WERI-Rb-1 (cell line): Measurements from ENCODE around the gene FOLR1.

ENCODE experiments used
- DNase-seq: peaks from one replicate; pipeline ENCODE4 v3.0.0-alpha.2; 2020
- H3K27ac ChIP-seq: fragments of 250-450 bp; sonication (Bioruptor Pico); 2 replicates; pipeline ENCODE4 v1.5.1; 2020; ENCODE audit warnings: mild to moderate bottlenecking, moderate library complexity
- H3K27me3 ChIP-seq: fragments of 250-450 bp; sonication (Bioruptor Pico); 2 replicates; pipeline ENCODE4 v1.5.1; 2021; ENCODE audit warnings: mild to moderate bottlenecking, low read depth, moderate library complexity; ENCODE audit not compliant: insufficient read depth, severe bottlenecking
- H3K36me3 ChIP-seq: fragments of 250-450 bp; sonication (Bioruptor Pico); 2 replicates; pipeline ENCODE4 v1.5.1; 2020; ENCODE audit warnings: mild to moderate bottlenecking, moderate library complexity
- H3K4me3 ChIP-seq: 2 replicates; pipeline ENCODE4 v1.5.1; 2011; ENCODE audit warnings: low read depth, mild to moderate bottlenecking, control low read depth, low read length
- H3K9me3 ChIP-seq: fragments of 250-450 bp; sonication (Bioruptor Pico); 2 replicates; pipeline ENCODE4 v1.5.1; 2021; ENCODE audit warnings: mild to moderate bottlenecking, moderate library complexity; ENCODE audit not compliant: severe bottlenecking
- TF ChIP-seq, protein P1 (sequence below): IDR thresholded peaks from 2 replicates; pipeline ENCODE4 v1.5.1; 2011; ENCODE audit warnings: low read depth, mild to moderate bottlenecking, control low read depth, inconsistent platforms, low read length

Gene FOLR1

DNA sequence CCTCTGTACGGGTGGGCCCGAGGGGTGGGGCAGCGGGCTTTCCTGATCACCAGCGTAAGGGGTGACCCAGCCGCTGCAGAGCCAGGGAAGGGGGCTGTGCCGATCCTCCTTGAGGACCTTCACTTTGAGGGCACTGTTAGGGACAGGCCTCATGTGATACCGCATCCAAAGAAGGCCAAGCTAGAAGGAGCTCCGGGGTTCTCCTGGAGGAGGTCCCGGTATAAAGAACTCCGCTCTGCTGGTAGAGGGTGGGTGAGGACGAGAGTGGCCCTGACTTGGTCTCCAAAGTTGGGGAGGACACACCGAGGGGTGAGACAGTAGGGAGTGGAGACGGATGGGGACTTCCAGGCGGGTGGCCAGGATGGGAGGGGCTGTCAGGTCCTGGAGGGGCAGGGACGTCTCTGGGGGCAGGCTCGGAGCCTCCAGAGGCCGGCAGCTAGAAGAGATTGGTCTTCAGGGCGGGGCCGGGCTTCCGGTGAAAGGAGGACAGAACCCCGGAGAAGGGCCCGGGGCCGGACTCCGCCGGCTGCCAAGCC, 47.4 kb downstream of the FOLR1 start:
- Histone ChIP-seq H3K4me3 (no peak overlapping the region), H3K9me3 (peaks cover 2% of the 10 kb centered on the region), H3K27me3 (no peaks in the 10 kb centered on the region), H3K27ac (no peak overlapping the region), H3K36me3 (peaks cover 46% of the 10 kb centered on the region)
- DNase-seq, result no peak
- TF ChIP-seq, protein P1, sequence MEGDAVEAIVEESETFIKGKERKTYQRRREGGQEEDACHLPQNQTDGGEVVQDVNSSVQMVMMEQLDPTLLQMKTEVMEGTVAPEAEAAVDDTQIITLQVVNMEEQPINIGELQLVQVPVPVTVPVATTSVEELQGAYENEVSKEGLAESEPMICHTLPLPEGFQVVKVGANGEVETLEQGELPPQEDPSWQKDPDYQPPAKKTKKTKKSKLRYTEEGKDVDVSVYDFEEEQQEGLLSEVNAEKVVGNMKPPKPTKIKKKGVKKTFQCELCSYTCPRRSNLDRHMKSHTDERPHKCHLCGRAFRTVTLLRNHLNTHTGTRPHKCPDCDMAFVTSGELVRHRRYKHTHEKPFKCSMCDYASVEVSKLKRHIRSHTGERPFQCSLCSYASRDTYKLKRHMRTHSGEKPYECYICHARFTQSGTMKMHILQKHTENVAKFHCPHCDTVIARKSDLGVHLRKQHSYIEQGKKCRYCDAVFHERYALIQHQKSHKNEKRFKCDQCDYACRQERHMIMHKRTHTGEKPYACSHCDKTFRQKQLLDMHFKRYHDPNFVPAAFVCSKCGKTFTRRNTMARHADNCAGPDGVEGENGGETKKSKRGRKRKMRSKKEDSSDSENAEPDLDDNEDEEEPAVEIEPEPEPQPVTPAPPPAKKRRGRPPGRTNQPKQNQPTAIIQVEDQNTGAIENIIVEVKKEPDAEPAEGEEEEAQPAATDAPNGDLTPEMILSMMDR, result no peak

DNA sequence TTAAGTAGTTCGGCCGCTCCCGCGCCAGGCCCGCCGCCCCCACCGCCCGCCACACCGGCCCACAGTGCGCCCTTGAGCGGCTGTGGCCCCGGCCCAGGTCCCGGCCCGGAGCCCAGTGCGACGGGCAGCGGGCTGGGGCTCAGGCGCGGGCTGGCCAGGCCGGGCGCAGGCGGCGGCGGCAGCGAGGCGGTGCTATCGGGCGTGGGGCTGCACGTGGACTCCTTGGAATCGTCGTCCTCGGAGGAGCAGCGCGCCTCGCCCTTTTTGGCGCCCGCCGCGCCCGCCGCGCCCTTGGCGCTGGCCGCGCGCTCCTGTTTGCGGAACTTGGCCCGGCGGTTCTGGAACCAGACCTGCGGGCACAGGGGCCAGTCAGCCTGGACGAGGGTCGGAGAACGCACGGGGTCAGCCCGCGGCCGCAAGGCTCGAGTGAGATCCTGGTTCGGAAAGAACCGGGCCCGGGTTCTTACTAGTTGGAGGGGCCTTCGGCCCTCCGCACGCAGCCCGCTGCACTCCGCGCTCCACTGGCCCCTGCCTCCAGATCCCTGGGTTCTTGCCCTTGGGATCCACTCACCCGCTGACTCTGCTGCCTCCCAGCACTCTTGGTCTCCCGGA, 48.0 kb downstream of the FOLR1 start:
- H3K27ac ChIP-seq, result no peak overlapping the region
- H3K4me3 ChIP-seq, result no peak overlapping the region
- DNase-seq, result no peak
- H3K27me3 ChIP-seq, result no peaks in the 10 kb centered on the region
- H3K9me3 ChIP-seq, result peaks cover 2% of the 10 kb centered on the region
- TF ChIP-seq, protein P1, result no peak
- H3K36me3 ChIP-seq, result peaks cover 41% of the 10 kb centered on the region

DNA sequence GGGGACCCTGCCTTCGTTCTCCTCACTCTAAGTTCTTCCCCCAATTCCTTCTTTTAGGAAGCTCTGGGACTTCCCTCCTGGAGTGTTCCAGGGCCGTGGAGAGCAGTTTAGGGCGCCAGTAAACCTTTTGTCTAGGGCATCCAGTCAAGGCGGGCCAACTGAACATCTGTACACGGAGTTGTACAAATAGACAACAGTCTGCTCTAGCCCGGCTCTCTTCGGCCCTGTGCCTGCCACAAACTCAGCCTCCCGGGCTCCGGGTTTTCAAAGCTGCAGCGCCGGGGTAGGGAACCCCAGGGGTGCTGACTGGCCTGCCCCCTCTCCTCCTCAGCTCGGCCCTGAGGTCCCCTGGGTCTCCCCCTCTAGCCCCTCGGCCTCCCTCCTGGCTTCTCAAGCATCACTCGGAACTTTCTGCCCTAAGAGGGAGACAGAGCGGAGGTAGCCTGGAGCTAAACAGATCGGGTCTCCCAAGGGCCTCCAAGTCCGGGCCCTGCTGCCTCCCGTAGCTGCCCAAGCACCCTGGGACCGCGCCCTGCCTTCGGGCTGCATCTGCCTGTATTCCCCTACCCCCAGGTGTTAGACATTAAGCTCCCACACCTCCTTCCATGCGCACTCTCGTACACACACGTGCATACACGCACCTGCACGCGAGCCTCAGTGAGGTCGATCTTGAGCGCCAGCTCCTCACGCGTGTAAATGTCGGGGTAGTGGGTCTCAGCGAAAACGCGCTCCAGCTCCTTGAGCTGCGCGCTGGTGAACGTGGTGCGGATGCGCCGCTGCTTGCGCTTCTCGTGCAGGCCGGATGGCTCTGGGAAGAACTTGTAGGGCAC, 48.7 kb downstream of the FOLR1 start:
- H3K9me3 ChIP-seq, result peaks cover 2% of the 10 kb centered on the region
- TF ChIP-seq, protein P1, result no peak
- peaks cover 34% of the 10 kb centered on the region for H3K36me3 ChIP-seq
- H3K27ac ChIP-seq, result no peak overlapping the region
- H3K4me3 ChIP-seq, result no peak overlapping the region
- no peak for DNase-seq
- no peaks in the 10 kb centered on the region for H3K27me3 ChIP-seq

DNA sequence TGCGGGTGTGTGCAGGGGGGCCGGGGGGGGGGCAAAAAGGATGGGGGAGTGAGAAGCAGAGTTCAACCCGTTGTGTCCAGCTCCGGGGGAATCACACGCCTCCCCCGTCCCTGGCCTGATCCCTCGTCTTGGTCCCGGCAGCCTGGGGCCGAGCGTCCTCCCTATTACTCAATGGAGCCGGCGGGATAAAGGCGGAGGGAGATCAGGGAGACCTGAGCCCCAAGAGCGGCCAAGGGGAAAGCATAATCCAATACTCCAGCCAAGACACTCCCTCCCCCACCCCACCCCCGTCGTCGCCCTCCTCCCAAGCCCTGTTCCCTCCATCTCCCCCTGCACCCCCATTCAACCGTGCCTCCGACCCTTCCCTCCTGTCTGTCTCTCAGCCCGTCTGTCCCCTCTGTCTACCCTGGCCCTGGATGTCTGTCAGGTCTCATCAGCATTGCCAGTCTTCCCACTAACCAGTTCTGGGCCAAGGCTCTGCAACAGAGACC, 49.4 kb downstream of the FOLR1 start:
- no peak overlapping the region for H3K27ac ChIP-seq
- TF ChIP-seq, protein P1, result no peak
- no peak overlapping the region for H3K4me3 ChIP-seq
- no peak for DNase-seq
- H3K36me3 ChIP-seq, result peaks cover 29% of the 10 kb centered on the region
- peaks cover 2% of the 10 kb centered on the region for H3K9me3 ChIP-seq
- no peaks in the 10 kb centered on the region for H3K27me3 ChIP-seq

DNA sequence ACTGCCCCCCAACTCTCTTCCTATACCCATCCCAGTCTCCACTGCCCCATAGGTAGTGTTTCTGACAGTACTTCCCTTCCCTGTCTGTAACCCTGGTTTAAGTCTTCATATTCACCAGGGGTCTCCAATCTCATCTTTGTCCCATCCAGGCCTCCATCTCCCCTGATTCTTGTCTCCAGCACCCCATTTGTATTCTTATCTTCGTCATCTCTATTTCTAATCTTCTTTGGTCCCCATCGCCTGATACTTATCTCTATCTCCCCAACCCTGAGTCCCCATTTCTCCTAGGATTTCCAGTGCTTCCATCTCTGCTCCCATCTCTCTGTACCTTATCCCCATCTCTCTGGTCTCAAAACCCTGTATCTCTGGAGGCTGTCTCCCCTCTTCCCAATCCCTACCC, 50.2 kb downstream of the FOLR1 start:
- Histone ChIP-seq H3K27ac (no peak overlapping the region), H3K9me3 (peaks cover 2% of the 10 kb centered on the region), H3K36me3 (peaks cover 21% of the 10 kb centered on the region), H3K27me3 (no peaks in the 10 kb centered on the region), H3K4me3 (no peak overlapping the region)
- TF ChIP-seq, protein P1, result no peak
- no peak for DNase-seq
